Measurements from ENCODE around the gene XPC.
"Not testable (repeated sequence)": the region's sequence is repeated elsewhere in the genome, so short reads cannot be mapped to it uniquely, and the experiment has no call there.

The XPC gene

GRCh38 chr3:14113965-14114635 is 64.3 kb downstream of the XPC start:
- no peak for DNase-seq
- TF ChIP-seq GATA1 (IDR thresholded peaks at IDR 0.05; ENCODE audit: low read depth, low read length) (no peak), POLR2A (IDR thresholded peaks at IDR 0.05; ENCODE audit: low read length) (no peak)

- TF ChIP-seq POLR2A (IDR thresholded peaks at IDR 0.05; ENCODE audit: low read length): no peak
- no peak for TF ChIP-seq GATA1 (IDR thresholded peaks at IDR 0.05; ENCODE audit: low read depth, low read length)
- no peak for DNase-seq
Observed at GRCh38 chr3:14110699-14111098, 67.7 kb downstream of the XPC start.

- not testable (repeated sequence) for DNase-seq
Observed at GRCh38 chr3:14109821-14110220, 68.6 kb downstream of the XPC start.

- DNase-seq: no peak
- TF ChIP-seq POLR2A (IDR thresholded peaks at IDR 0.05; ENCODE audit: low read length): no peak
- no peak for TF ChIP-seq GATA1 (IDR thresholded peaks at IDR 0.05; ENCODE audit: low read depth, low read length)
Observed at GRCh38 chr3:14097616-14098391, 80.6 kb downstream of the XPC start.

- DNase-seq: no peak
- TF ChIP-seq GATA1 (IDR thresholded peaks at IDR 0.05; ENCODE audit: low read depth, low read length) (no peak), POLR2A (IDR thresholded peaks at IDR 0.05; ENCODE audit: low read length) (no peak)
Observed at GRCh38 chr3:14096742-14097141, 81.7 kb downstream of the XPC start.
